ENCODE measurements around the gene DDX42.

GRCh38 chr17:63836811-63837210 is 62.8 kb downstream of the DDX42 start:
- TF ChIP-seq POLR2A (IDR thresholded peaks at IDR 0.05) (no peak), CTCF (IDR thresholded peaks at IDR 0.05) (no peak)
